Measurements from ENCODE around the gene ERG. TPM values are rescaled to one million over a fixed set of nuclear protein-coding genes. Genes with fewer than 3 reads are reported as not detected.

ERG gene
- polyA plus RNA-seq, 3 donors: 15.6 to 20.7 (median 19.5) TPM

- no peak for DNase-seq
These were observed 137.0 kb downstream of the ERG start for GRCh38 chr21:38361324-38361723.

DNA sequence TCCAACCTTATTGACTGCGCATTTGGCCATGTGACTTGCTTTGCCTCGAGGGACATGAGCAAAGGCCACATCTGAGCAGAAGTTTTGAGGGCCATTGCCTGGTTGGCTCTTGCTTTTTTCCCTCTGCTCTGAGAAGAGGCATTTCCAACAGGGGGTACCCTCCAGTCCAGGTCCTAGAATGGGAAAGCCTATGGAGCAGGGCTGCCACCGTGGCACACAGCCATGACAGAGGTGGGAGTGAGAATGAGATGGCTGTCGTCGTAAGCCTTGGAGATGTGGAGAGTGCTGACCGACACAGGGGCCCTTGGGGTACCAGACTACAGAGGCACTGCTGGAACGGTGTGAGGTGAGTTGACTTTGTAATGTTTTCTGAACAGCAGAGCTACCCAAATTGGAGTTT is 138.4 kb downstream of the ERG start:
- DNase-seq: no peak

DNA sequence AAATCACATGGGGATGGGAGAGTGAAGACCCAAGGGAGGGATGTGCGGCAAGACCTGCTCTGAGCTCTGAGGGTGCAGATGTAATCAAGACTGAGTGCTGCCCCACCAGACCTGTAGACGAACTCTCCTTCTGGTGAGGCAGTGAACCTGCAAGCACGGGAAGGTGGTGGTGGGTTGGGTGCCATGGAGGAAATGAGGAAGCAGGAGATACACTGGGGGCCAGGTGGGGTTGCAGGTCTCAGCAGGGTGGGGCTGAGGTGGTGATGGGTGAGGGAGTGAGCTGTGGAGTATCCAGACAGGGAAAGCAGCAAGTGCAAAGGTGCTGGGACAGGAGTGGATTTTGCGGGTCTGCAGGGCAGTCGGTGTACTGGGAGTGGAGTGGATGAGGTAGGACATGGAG is 139.2 kb downstream of the ERG start:
- DNase-seq: no peak

DNA sequence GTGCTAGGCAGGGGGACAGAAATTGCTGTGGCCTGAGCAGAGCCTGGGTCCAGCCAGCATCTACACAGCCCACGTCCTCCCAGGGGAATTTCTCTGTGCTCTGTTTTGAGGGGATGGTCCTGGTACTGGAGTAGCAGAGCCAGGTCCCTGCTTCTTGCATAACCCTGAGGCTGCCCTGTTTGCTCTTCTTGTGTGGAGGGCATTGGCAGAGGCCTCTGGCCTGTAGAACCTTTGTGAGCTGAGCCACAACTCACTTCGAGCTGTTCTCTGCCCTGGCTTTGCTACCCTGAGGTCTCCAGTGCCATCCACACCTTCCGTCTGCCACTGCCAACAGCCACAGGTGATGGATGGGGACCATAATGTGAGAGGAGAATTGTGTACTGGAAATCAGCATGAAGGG is 139.6 kb downstream of the ERG start:
- no peak for DNase-seq

- no peak for DNase-seq
These were observed 140.2 kb downstream of the ERG start for GRCh38 chr21:38358098-38358497.

GRCh38 chr21:38356883-38357625 is 141.2 kb downstream of the ERG start:
- no peak for DNase-seq

- peak; percentile 74 for DNase-seq
These were observed 142.1 kb downstream of the ERG start for GRCh38 chr21:38355992-38356781.

GRCh38 chr21:38355353-38355752 is 142.9 kb downstream of the ERG start:
- DNase-seq: no peak

DNA sequence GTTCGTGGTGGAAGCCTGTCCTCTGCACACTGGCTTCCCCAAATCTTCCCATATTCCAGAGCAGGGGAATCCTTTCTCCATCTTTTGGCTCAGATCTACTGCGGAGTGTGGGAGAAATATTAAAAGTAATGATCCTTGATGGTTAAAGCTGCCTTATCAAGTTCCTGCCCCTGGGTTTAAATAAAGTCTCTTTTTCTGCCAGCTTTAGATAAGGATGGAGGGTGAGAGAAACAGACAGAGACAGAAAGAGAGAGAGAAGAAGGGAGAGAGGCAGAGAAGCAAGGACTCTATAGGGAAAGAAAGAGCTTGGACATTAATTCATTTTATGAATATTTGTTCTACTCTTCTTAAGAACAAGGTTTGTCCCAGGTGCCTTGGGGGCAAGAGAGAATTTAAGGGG is 143.5 kb downstream of the ERG start:
- DNase-seq: no peak

GRCh38 chr21:38354231-38354630 is 144.0 kb downstream of the ERG start:
- no peak for DNase-seq

GRCh38 chr21:38352536-38353219 is 145.6 kb downstream of the ERG start:
- DNase-seq: peak; percentile 70

DNA sequence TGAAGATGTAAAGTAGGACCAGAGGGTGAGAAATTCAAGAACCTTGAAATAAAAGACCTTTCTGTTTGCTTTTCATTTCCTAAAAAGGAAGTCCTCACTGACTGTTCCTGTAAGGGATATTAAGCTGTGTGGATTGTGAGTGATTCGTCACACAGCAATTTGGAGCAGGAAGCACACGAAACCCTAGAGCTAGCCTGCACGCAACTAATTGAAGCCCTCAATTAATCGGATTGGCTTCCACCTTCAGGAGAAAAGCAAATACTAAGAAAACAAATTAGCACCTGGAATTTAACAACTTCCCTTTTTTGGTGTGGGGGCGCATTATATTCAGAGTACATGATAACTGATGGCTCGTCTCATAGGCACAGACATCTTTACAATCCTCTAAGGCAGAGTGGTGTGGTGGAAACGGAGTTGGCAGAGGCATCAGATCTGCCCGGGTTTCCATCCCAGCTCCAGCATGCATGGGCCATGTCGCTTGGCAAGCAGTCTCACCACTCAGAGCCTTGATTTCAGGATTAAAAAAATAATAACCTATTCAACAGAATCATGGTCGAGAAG is 146.2 kb downstream of the ERG start:
- peak; percentile 54 for DNase-seq

DNA sequence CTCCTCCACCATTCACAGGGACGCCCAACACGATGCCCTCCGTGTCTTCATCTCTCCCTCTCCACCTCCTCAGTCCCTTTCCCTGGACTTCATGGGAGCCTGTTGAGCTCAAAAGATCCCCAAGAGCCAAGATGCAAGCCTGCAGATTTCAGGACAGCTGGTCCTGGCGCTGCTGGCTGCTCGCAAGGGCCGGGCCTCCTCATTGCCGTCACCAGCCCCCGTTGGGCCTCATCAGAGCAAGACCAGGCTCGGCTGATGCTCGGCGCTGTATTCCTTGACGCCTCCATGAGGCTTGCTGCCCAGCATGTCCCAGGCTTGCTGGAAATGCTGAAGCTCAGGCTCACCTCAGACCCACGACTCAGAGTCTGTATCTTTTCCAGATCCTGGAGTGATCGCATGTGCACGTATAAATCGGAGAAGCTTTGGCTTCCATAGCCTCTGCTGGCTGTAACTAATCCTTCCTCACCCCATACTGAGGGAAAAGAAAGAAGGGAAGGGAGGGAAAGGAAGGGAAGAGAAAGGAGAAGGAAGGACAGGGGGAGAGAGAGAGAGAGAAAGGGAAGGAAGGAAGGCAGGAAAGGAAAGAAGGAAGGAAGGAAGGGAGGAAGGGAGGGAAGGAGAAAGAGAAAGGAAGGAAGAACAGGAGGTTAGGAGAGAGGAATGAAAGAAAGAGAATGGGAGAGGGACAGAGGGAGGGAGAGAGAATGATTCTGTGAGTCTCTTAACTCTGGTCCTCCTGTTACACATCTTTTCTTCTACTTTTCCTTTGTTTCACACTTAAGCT is 146.9 kb downstream of the ERG start:
- no peak for DNase-seq

DNA sequence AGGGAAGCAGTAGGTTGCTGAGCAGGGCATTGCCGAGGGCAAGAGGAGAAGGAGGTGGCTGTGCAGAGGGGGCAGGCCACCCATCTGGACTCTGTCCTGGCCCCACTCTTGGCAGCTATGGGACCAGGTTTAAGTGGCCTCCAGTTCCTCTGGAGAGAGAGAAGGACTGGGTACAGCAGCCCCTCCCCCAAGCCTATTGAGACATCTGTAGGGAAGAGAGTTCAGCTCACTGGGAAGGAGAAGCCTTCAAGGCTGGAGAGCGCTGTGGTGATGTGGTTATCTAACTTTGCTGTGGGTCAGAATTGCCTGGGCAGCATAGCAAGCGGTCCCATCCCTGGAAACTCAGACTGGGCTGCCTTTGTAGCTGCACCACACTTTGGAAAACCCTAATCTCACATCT is 147.6 kb downstream of the ERG start:
- no peak for DNase-seq

DNA sequence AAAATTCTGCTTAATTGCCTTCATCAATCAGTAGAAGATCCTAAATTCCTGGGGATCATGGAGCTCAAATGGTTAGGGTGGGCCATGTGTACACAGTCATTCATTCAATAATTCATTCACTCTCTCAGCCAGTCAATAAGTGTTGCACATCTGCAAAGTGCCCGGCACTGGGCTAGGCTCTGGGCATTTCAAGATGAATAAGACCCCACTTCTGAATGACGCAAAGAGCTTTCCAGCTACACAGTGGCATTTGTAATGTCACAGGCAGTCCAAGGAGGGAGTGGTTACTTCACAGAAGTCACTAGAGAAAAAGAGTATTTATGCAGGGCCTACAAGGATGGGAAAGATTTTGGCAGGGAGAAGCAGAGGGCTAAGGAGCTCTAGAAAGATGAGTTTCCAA is 148.3 kb downstream of the ERG start:
- DNase-seq: no peak

DNA sequence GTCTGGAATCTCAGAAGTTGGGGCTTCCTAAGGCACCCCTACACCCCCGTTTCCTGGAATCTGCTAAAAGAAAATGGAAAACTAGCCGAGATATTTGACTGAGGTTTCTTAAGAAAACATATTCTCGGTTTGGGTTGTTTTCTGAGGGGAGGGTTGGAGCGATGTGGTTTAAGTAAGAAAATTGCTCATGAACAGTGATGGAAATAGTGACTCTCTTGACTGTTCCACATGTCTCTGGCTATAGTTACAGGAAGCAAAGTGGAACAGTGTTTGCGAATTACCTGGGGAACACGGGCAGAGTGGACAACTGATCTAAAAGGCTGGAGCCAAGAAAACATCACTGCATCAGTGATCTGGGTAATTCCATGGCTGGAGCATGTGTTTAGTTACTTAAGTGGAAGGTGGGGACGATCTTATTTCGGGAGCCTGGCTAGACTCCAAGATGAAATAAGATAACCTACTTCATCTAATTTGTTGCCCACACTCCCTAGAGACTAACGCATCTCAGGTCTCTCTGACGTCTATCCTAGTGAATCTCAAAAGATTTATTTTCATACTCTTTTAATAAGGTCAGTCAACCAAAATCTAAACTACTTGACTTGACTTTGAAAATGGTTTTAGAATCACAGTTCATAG is 149.0 kb downstream of the ERG start:
- DNase-seq: peak; percentile 71

DNA sequence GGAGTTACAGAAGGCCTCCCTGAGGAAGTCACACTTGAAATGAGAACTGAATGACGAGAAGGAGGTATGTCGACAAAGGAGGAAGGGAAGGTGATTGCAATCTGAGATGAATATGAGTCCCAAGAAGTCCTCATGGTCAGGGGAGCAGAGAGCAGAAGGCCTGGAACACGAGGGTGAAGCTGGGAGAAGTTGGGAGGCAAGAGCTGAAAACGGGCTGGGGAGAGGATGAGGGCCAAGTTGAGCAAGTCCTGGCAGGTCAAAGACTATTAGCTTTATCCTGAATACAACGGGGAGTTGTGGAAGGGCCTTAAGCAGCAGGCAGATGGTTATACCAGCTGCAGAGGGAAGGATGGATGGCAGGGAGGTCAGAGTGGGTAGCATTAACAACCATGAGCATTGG is 152.0 kb downstream of the ERG start:
- no peak for DNase-seq

DNA sequence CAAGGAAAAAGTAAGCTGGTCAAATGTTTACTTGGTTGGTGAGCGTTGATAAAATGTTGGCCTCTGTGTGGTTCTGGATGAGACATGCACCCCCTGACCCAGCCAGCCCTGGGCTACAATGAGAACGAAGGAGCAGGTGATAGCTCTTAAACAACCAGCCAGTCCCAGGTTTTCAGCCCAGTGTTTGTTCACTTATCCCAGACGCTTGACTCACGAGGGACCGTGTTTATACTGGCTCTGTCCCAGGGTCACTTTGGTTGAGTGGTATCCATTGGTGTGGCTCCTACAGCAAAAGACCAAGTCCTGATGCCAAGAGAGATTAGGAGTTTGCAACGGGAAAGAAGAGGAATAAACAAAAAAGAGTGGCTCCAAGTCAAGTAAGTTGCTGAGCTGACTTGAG is 154.6 kb downstream of the ERG start:
- DNase-seq: no peak

- DNase-seq: no peak
These were observed 155.5 kb downstream of the ERG start for GRCh38 chr21:38342739-38343138.

DNA sequence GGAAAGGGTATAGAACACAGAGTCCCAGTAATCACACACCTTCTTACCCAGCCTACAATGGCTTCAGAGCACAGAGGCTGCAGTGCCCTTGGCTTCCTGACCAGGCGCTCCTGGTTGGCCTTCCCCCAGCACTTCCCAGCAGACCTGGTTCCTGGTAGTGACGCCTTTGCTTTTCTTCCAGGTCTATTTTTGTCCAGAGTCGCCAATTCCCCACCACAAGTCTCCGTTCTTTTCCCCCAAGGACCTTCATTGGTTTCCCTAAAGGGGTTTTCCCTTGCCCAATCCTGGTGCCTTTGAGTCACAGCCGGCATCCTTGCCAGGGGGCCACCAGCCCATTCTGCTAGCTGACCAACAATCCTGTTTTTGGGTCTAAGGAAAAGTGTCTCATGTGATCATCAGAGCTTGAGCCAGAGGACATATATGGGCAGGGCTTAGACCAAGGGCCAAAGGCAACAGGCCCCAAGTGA is 156.7 kb downstream of the ERG start:
- no peak for DNase-seq

GRCh38 chr21:38340131-38340530 is 158.1 kb downstream of the ERG start:
- no peak for DNase-seq

All from renal pelvis (tissue), 4 donors.